ENCODE measurements around the gene RNF39. TPM values are rescaled to one million over a fixed set of nuclear protein-coding genes. Genes with fewer than 3 reads are reported as not detected.

The RNF39 gene
- total RNA-seq, 6 experiments from 2014 or later = not detected

DNA sequence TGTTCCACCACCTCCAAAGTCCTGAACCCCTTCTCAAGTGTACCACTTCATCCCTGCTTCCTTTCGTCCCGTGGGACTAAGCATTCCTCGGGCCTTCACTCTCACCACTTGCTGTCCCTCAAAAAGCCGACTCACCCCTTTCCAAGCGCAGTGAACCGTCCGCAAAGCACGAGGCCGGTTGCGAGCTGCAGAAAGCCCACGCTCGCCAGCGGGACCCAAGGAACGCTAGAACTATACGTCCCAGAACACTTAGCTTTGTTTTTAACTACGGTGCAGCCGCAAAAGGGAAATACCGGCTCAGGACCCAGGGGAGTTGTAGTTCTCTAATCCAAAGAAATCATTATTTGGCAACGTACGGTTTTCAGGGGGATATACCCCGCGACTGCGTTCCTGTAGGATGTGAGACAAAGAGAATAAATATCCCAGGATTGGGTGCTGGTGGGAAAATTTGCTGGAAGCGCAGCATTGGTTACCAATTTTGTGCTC lies 14.9 kb downstream of the RNF39 start:
- Mint-ChIP-seq H3K27me3 (ENCODE audit: insufficient read depth) (peaks cover 4% of the 10 kb centered on the region), H3K4me3 (peak overlapping the region; percentile 98), H3K36me3 (ENCODE audit: low read depth) (peaks cover 22% of the 10 kb centered on the region), H3K27ac (peak overlapping the region; percentile 95), H3K9me3 (no peaks in the 10 kb centered on the region), H3K4me1 (ENCODE audit: low read depth) (peaks cover 38% of the 10 kb centered on the region)
- peak; percentile 47 for DNase-seq
- TF ChIP-seq, protein P1, sequence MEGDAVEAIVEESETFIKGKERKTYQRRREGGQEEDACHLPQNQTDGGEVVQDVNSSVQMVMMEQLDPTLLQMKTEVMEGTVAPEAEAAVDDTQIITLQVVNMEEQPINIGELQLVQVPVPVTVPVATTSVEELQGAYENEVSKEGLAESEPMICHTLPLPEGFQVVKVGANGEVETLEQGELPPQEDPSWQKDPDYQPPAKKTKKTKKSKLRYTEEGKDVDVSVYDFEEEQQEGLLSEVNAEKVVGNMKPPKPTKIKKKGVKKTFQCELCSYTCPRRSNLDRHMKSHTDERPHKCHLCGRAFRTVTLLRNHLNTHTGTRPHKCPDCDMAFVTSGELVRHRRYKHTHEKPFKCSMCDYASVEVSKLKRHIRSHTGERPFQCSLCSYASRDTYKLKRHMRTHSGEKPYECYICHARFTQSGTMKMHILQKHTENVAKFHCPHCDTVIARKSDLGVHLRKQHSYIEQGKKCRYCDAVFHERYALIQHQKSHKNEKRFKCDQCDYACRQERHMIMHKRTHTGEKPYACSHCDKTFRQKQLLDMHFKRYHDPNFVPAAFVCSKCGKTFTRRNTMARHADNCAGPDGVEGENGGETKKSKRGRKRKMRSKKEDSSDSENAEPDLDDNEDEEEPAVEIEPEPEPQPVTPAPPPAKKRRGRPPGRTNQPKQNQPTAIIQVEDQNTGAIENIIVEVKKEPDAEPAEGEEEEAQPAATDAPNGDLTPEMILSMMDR (IDR thresholded peaks at IDR 0.05) = no peak

DNA sequence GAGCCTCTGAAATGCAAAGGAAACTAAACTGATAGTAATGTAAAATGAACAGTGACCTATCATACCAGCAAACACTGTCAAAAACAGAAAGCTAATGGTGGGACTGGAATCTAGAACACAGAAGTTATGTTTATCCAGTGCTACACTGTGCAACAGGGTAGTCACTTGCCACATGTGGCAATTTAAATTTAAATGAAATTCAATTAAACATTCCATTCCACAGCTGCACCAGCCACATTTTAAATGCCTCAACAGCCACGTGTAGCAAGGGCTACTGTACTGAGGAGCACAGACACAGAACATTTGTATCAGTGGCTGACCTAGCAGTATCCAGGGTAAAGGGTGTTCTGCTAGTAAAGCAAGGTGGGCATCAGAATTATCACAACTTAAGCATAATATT lies 20.1 kb downstream of the RNF39 start:
- Mint-ChIP-seq H3K36me3 (ENCODE audit: low read depth) (no peaks in the 10 kb centered on the region), H3K27ac (no peak overlapping the region), H3K4me1 (ENCODE audit: low read depth) (peaks cover 21% of the 10 kb centered on the region), H3K4me3 (no peak overlapping the region), H3K9me3 (no peaks in the 10 kb centered on the region), H3K27me3 (ENCODE audit: insufficient read depth) (peaks cover 2% of the 10 kb centered on the region; the same call in 1 of the 2 replicates)
- no peak for DNase-seq
- TF ChIP-seq, protein P1 (IDR thresholded peaks at IDR 0.05) = no peak

DNA sequence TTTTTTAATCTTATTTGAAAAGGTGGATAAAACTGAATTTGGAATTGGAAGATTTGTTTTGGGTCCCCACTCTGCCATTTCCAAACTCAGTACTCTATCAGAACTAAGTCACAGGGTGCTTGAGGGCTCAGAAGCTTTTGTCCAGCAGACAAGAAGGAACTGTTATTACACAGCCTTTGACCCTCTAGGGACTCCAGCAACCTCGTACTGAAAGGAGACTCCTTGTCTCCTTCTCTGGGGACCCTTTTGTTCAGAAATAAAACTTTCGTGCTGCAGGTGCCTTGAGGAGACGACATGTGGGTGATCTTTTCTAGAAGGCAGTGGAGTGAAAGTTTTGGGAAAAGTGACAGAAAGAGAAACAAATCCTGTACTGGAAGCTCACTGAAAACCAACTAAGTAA lies 21.9 kb downstream of the RNF39 start:
- peaks cover 8% of the 10 kb centered on the region; the same call in 1 of the 2 replicates for H3K4me1 Mint-ChIP-seq (ENCODE audit: low read depth)
- no peak overlapping the region for H3K4me3 Mint-ChIP-seq
- H3K36me3 Mint-ChIP-seq (ENCODE audit: low read depth) = no peaks in the 10 kb centered on the region
- TF ChIP-seq, protein P1 (IDR thresholded peaks at IDR 0.05) = no peak
- H3K9me3 Mint-ChIP-seq = no peaks in the 10 kb centered on the region
- no peak overlapping the region for H3K27ac Mint-ChIP-seq
- H3K27me3 Mint-ChIP-seq (ENCODE audit: insufficient read depth) = no peaks in the 10 kb centered on the region; the same call in 1 of the 2 replicates
- no peak for DNase-seq

DNA sequence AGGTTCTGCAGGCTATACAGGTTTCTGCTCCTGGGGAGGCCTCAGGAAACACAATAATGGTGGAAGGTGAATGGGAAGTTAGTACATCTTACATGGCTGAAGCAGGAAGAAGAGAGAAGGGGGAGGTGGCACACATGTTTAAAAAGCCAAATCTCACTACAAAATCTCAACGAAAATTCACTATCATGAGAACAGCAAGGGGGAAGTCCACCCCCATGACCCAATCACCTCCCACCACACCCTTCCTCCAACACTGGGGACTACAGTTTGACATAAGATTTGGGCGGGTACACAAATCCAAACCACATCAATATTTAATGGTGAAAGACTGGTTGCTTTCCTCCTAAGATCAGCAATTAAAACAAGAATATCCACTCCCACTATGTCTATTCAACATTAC lies 28.3 kb downstream of the RNF39 start:
- Mint-ChIP-seq H3K27me3 (ENCODE audit: insufficient read depth) (no peaks in the 10 kb centered on the region; the same call in 1 of the 2 replicates), H3K36me3 (ENCODE audit: low read depth) (no peaks in the 10 kb centered on the region), H3K27ac (no peak overlapping the region), H3K9me3 (no peaks in the 10 kb centered on the region), H3K4me3 (no peak overlapping the region), H3K4me1 (ENCODE audit: low read depth) (peaks cover 37% of the 10 kb centered on the region)
- TF ChIP-seq, protein P1 (IDR thresholded peaks at IDR 0.05) = no peak
- no peak for DNase-seq

DNA sequence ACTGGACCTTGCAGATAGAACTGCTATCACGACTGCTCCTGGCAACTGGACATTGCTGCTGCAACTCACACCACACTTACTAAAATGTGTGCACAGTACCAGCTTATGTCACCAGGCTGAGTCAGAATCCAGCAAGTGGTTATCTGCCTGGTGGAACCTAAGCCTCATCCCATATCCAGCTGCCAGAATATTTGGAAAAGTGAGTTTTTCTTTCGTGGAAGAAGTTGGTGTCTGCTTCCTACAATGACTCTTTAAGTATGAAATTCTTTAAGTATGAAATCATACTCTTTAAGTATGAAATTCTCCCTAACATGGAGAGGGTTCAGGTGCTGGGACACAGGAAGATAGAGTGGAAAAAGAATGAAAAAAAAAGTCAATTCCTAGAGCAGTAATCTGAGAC lies 30.9 kb downstream of the RNF39 start:
- Mint-ChIP-seq H3K27ac (peak overlapping the region; percentile 69), H3K4me3 (no peak overlapping the region), H3K27me3 (ENCODE audit: insufficient read depth) (no peaks in the 10 kb centered on the region; the same call in 1 of the 2 replicates), H3K9me3 (no peaks in the 10 kb centered on the region), H3K36me3 (ENCODE audit: low read depth) (no peaks in the 10 kb centered on the region), H3K4me1 (ENCODE audit: low read depth) (peaks cover 28% of the 10 kb centered on the region)
- peak; percentile 71 for DNase-seq
- TF ChIP-seq, protein P1 (IDR thresholded peaks at IDR 0.05) = no peak
